IMR-90 (cell line): ENCODE measurements around the gene AGBL1. TPM values are rescaled to one million over a fixed set of nuclear protein-coding genes. Genes with fewer than 3 reads are reported as not detected.

Experiments used
- ATAC-seq: fragments of 200-7000 bp; cut with Tn5 transposase; 2 replicates; pipeline ENCODE4 v1.9.1; 2020; ENCODE audit warnings: low read depth, mild to moderate bottlenecking, moderate library complexity
- BruUV-seq: library from RNA; stranded (reverse); fragments of 400-500 nt; replicated peaks from 2 replicates; lab custom pipeline; 2021; lab: Mats Ljungman, UMichigan
- CTCF ChIA-PET: fragments of 300-600 bp; formaldehyde crosslinking; extraction: SDS; loops from one replicate; lab custom pipeline; 2021; ENCODE audit warnings: antibody characterized with exemption; lab: Yijun Ruan, JAX
- POLR2A ChIA-PET: fragments of 300-600 bp; sonication (Branson Sonifier 250); formaldehyde crosslinking; loops from one replicate; lab custom pipeline; 2022; ENCODE audit warnings: antibody characterized with exemption; ENCODE audit not compliant: unreplicated experiment; lab: Charles Lee
- DNase-seq: peaks from one replicate; pipeline ENCODE4 v3.0.0; 2013
- H2AFZ ChIP-seq: replicated peaks from 2 replicates; pipeline ENCODE3; 2013; ENCODE audit warnings: low read length, mild to moderate bottlenecking; ENCODE audit not compliant: poor library complexity
- H2AK5ac ChIP-seq: 2 replicates; pipeline ENCODE4 v1.6.1; 2013; ENCODE audit warnings: low read depth, low read length, inconsistent platforms
- H2AK9ac ChIP-seq: replicated peaks from 2 replicates; pipeline ENCODE3; 2013; ENCODE audit warnings: mild to moderate bottlenecking, low read depth, low read length, moderate library complexity; ENCODE audit not compliant: poor library complexity
- H2BK120ac ChIP-seq: 2 replicates; pipeline ENCODE4 v1.6.1; 2013; ENCODE audit warnings: low read depth, low read length, inconsistent platforms
- H2BK15ac ChIP-seq: 3 replicates; pipeline ENCODE4 v1.6.1; 2013; ENCODE audit warnings: low read depth, low read length, inconsistent platforms
- H2BK20ac ChIP-seq: 2 replicates; pipeline ENCODE4 v1.6.1; 2013; ENCODE audit warnings: low read depth, mild to moderate bottlenecking, inconsistent platforms, low read length, moderate library complexity
- H2BK5ac ChIP-seq: 2 replicates; pipeline ENCODE4 v1.6.1; 2013; ENCODE audit warnings: mild to moderate bottlenecking, low read depth, low read length, inconsistent platforms; ENCODE audit not compliant: poor library complexity, severe bottlenecking
- H3K14ac ChIP-seq: replicated peaks from 2 replicates; pipeline ENCODE4 v1.6.1; 2013; ENCODE audit warnings: low read depth, low read length, inconsistent platforms
- H3K18ac ChIP-seq: 2 replicates; pipeline ENCODE4 v1.6.1; 2013; ENCODE audit warnings: low read depth, low read length, control low read depth
- H3K23ac ChIP-seq: 2 replicates; pipeline ENCODE4 v1.6.1; 2013; ENCODE audit warnings: low read depth, low read length, inconsistent platforms
- H3K27ac ChIP-seq: 2 replicates; pipeline ENCODE4 v1.5.1; 2013; ENCODE audit warnings: mild to moderate bottlenecking, control low read depth, low read length; ENCODE audit not compliant: insufficient read depth
- H3K27me3 ChIP-seq: 2 replicates; pipeline ENCODE4 v1.6.1; 2013; ENCODE audit warnings: low read length; ENCODE audit not compliant: control insufficient read depth, insufficient read depth
- H3K36me3 ChIP-seq: 2 replicates; pipeline ENCODE4 v1.6.1; 2013; ENCODE audit warnings: low read length, mixed read lengths; ENCODE audit not compliant: control insufficient read depth, insufficient read depth
- H3K4ac ChIP-seq: 2 replicates; pipeline ENCODE4 v1.6.1; 2013; ENCODE audit warnings: low read depth, low read length, inconsistent platforms
- H3K4me1 ChIP-seq: 2 replicates; pipeline ENCODE4 v1.6.1; 2013; ENCODE audit warnings: low read length, mixed read lengths; ENCODE audit not compliant: control insufficient read depth, insufficient read depth
- H3K4me2 ChIP-seq: 2 replicates; pipeline ENCODE4 v1.6.1; 2013; ENCODE audit warnings: low read depth, mild to moderate bottlenecking, control low read depth, low read length, moderate library complexity
- H3K4me3 ChIP-seq: 2 replicates; pipeline ENCODE4 v1.5.1; 2013; ENCODE audit warnings: low read depth, mild to moderate bottlenecking, control low read depth, low read length, moderate library complexity; ENCODE audit not compliant: insufficient read depth
- H3K56ac ChIP-seq: 2 replicates; pipeline ENCODE4 v1.6.1; 2013; ENCODE audit warnings: low read length, inconsistent platforms; ENCODE audit not compliant: insufficient read depth; ENCODE audit errors: extremely low read depth
- H3K79me1 ChIP-seq, 2 experiments: 2 replicates each; pipeline ENCODE4 v1.6.1; 2013; ENCODE audit warnings: low read length in 2 of 2, inconsistent platforms in 1 of 2, low read depth in 1 of 2
- H3K9ac ChIP-seq: 2 replicates; pipeline ENCODE4 v1.6.1; 2013; ENCODE audit warnings: low read depth, low read length, control low read depth
- H3K9me1 ChIP-seq: 2 replicates; pipeline ENCODE4 v1.6.1; 2013; ENCODE audit warnings: low read length, inconsistent platforms; ENCODE audit not compliant: insufficient read depth
- H3K9me3 ChIP-seq: 2 replicates; pipeline ENCODE4 v1.6.1; 2013; ENCODE audit warnings: low read length; ENCODE audit not compliant: control insufficient read depth, insufficient read depth
- H4K20me1 ChIP-seq: 2 replicates; pipeline ENCODE4 v1.6.1; 2013; ENCODE audit warnings: low read length, inconsistent platforms; ENCODE audit not compliant: insufficient read depth
- H4K5ac ChIP-seq: 2 replicates; pipeline ENCODE4 v1.6.1; 2013; ENCODE audit warnings: mild to moderate bottlenecking, low read depth, low read length, control low read depth
- H4K8ac ChIP-seq, 2 experiments: 2 replicates each; pipeline ENCODE4 v1.6.1; 2013; ENCODE audit warnings: low read depth in 2 of 2, low read length in 2 of 2, control low read depth in 1 of 2, inconsistent platforms in 1 of 2
- H4K91ac ChIP-seq: 2 replicates; pipeline ENCODE4 v1.6.1; 2013; ENCODE audit warnings: low read depth, low read length, inconsistent platforms; ENCODE audit not compliant: insufficient read depth
- BHLHE40 ChIP-seq: fragments of 150-350 bp; IDR thresholded peaks from 2 replicates; pipeline ENCODE4 v1.6.1; 2016; ENCODE audit warnings: mild to moderate bottlenecking, low read depth, low read length
- CEBPB ChIP-seq: IDR thresholded peaks from 2 replicates; pipeline ENCODE4 v1.6.1; 2012; ENCODE audit warnings: low read depth, low read length, improper control_type of control experiment
- CHD1 ChIP-seq: IDR thresholded peaks from 2 replicates; pipeline ENCODE4 v1.6.1; 2012; ENCODE audit warnings: low read depth, low read length, improper control_type of control experiment
- FOS ChIP-seq: fragments of 150-350 bp; IDR thresholded peaks from 2 replicates; pipeline ENCODE4 v1.6.1; 2016; ENCODE audit warnings: low read depth, low read length
- MAFK ChIP-seq: IDR thresholded peaks from 2 replicates; pipeline ENCODE4 v1.6.1; 2012; ENCODE audit warnings: low read depth, low read length, improper control_type of control experiment
- MAZ ChIP-seq: IDR thresholded peaks from 2 replicates; pipeline ENCODE4 v1.6.1; 2012; ENCODE audit warnings: low read depth, mild to moderate bottlenecking, low read length, improper control_type of control experiment, moderate library complexity, borderline replicate concordance
- MXI1 ChIP-seq: IDR thresholded peaks from 2 replicates; pipeline ENCODE4 v1.6.1; 2012; ENCODE audit warnings: low read depth, mild to moderate bottlenecking, low read length, moderate library complexity, borderline replicate concordance
- NFE2L2 ChIP-seq: fragments of 150-350 bp; IDR thresholded peaks from 2 replicates; pipeline ENCODE4 v1.6.1; 2016; ENCODE audit warnings: low read depth, mild to moderate bottlenecking, low read length
- POLR2A ChIP-seq: IDR thresholded peaks from 2 replicates; pipeline ENCODE4 v1.6.1; 2012; ENCODE audit warnings: mild to moderate bottlenecking, low read depth, low read length
- RAD21 ChIP-seq: IDR thresholded peaks from 2 replicates; pipeline ENCODE4 v1.6.1; 2012; ENCODE audit warnings: low read length, improper control_type of control experiment
- RCOR1 ChIP-seq: IDR thresholded peaks from 2 replicates; pipeline ENCODE4 v1.6.1; 2012; ENCODE audit warnings: mild to moderate bottlenecking, low read length, improper control_type of control experiment; ENCODE audit not compliant: insufficient replicate concordance
- RFX5 ChIP-seq: IDR thresholded peaks from 2 replicates; pipeline ENCODE4 v1.8.0; 2012; ENCODE audit warnings: low read depth, mild to moderate bottlenecking, low read length, moderate library complexity
- SMC3 ChIP-seq: fragments of 150-350 bp; IDR thresholded peaks from 2 replicates; pipeline ENCODE4 v1.6.1; 2016; ENCODE audit warnings: low read depth, mild to moderate bottlenecking, antibody characterized with exemption, low read length, moderate library complexity
- USF2 ChIP-seq: fragments of 150-350 bp; IDR thresholded peaks from 2 replicates; pipeline ENCODE4 v1.6.1; 2017; ENCODE audit warnings: mild to moderate bottlenecking, antibody characterized with exemption, low read length, low read depth
- WGBS, 2 experiments: methylation state at CpG; one replicate each; pipeline versions ENCODE4 v1.1.5 to v1.1.7; 2013; ENCODE audit warnings: missing lambda C conversion rate in 2 of 2; ENCODE audit not compliant: insufficient read length in 1 of 2; ENCODE audit errors: extremely low coverage in 2 of 2; 5-methylcytosine and 5-hydroxymethylcytosine counted together
- dilution Hi-C: fragments of 300-500 bp; cut with HindIII; formaldehyde crosslinking; loops from one replicate; pipeline ENCODE4 v1.14.3; 2018; ENCODE audit warnings: low sequenced_read_pairs; ENCODE audit not compliant: unreplicated experiment
- in situ Hi-C: fragments of 300-500 bp; cut with MboI; formaldehyde crosslinking; loops from 3 replicates; pipeline ENCODE4 v1.14.3; 2019; ENCODE audit warnings: low sequenced_read_pairs, inconsistent platforms, mixed read lengths
- intact Hi-C: fragments of 100-400 bp; cut with micrococcal nuclease; formaldehyde crosslinking; loops from 2 replicates; pipeline ENCODE4 v1.10.0; 2022
- polyA plus RNA-seq, 3 experiments: library from polyadenylated mRNA; depleted of rRNA; stranded (reverse); fragments of >200 nt; gene quantifications; 2 replicates each; pipeline ENCODE4 v1.2.3, GENCODE V29; 2012; ENCODE audit warnings: low replicate concordance in 1 of 3
- total RNA-seq: library from RNA; depleted of rRNA; stranded (reverse); fragments of >200 nt; gene quantifications from 2 replicates; pipeline ENCODE4 v1.2.3, GENCODE V29; 2012
- TF ChIP-seq, protein P1 (sequence below): fragments of 150-350 bp; IDR thresholded peaks from 2 replicates; pipeline ENCODE4 v1.6.1; 2016; ENCODE audit warnings: low read depth, mild to moderate bottlenecking, low read length, moderate library complexity, borderline replicate concordance
- TF ChIP-seq, protein P2 (sequence below): conservative IDR thresholded peaks from 2 replicates; pipeline ENCODE4 v1.5.1; 2012; ENCODE audit warnings: mild to moderate bottlenecking, low read depth, low read length, improper control_type of control experiment

The AGBL1 gene
- total and polyA plus RNA-seq, 2 of the 4 experiments (the other 2 are of a cell fraction) = not detected

DNA sequence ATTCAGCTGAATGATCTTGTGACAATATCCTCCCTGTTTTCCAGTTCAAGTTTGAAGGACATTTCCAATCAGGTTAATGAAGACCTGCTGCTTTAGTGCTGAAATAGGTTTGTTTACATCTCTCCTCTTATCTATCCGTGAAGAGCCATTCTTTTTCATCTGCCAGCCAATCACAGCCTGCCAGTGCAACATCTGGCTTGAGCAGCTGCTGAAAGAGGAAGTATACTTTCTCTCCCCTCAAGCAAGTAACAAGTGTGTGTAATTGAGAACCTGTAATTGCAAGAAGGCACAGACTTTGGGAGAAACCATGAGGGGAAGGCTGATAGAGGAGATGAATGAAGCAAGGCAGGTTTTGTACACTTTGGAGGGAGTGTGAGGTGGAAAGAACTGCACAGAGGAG, 404.3 kb downstream of the AGBL1 start:
- H2AK5ac ChIP-seq = no peak overlapping the region
- H4K91ac ChIP-seq = no peak overlapping the region
- DNase-seq (no peak), ATAC-seq (no peak)
- CTCF ChIA-PET = no interaction called here
- H3K4me1 ChIP-seq = no peaks in the 10 kb centered on the region
- no peak overlapping the region for H2AFZ ChIP-seq
- H3K27me3 ChIP-seq = no peaks in the 10 kb centered on the region
- intact Hi-C loops (no loop called here), in situ Hi-C loops (no loop called here), dilution Hi-C loops (no loop called here)
- no peak overlapping the region for H3K27ac ChIP-seq
- no peak overlapping the region for H3K9ac ChIP-seq
- whole genome bisulfite sequencing, 2 experiments = no CpG with 5 or more reads among the region's 1 CpG
- no peak overlapping the region for H3K23ac ChIP-seq
- no peaks in the 10 kb centered on the region for H3K79me1 ChIP-seq
- no peak overlapping the region for H3K56ac ChIP-seq
- H4K20me1 ChIP-seq = no peaks in the 10 kb centered on the region
- no peak overlapping the region for H3K18ac ChIP-seq
- no peak overlapping the region for H2BK15ac ChIP-seq
- POLR2A ChIA-PET = no interaction called here
- TF ChIP-seq BHLHE40 (no peak), RFX5 (no peak), SMC3 (no peak), MXI1 (no peak), CEBPB (no peak), MAFK (no peak), RCOR1 (no peak), RAD21 (no peak), POLR2A (no peak), NFE2L2 (no peak), USF2 (no peak), MAZ (no peak), CHD1 (no peak), FOS (no peak)
- TF ChIP-seq, protein P1, sequence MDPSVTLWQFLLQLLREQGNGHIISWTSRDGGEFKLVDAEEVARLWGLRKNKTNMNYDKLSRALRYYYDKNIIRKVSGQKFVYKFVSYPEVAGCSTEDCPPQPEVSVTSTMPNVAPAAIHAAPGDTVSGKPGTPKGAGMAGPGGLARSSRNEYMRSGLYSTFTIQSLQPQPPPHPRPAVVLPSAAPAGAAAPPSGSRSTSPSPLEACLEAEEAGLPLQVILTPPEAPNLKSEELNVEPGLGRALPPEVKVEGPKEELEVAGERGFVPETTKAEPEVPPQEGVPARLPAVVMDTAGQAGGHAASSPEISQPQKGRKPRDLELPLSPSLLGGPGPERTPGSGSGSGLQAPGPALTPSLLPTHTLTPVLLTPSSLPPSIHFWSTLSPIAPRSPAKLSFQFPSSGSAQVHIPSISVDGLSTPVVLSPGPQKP = no peak
- TF ChIP-seq, protein P2, sequence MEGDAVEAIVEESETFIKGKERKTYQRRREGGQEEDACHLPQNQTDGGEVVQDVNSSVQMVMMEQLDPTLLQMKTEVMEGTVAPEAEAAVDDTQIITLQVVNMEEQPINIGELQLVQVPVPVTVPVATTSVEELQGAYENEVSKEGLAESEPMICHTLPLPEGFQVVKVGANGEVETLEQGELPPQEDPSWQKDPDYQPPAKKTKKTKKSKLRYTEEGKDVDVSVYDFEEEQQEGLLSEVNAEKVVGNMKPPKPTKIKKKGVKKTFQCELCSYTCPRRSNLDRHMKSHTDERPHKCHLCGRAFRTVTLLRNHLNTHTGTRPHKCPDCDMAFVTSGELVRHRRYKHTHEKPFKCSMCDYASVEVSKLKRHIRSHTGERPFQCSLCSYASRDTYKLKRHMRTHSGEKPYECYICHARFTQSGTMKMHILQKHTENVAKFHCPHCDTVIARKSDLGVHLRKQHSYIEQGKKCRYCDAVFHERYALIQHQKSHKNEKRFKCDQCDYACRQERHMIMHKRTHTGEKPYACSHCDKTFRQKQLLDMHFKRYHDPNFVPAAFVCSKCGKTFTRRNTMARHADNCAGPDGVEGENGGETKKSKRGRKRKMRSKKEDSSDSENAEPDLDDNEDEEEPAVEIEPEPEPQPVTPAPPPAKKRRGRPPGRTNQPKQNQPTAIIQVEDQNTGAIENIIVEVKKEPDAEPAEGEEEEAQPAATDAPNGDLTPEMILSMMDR = no peak
- no peak overlapping the region for H4K8ac ChIP-seq
- H3K4me3 ChIP-seq = no peak overlapping the region
- no peak overlapping the region for H4K5ac ChIP-seq
- no peak overlapping the region for H2BK120ac ChIP-seq
- no peak overlapping the region for H2AK9ac ChIP-seq
- H3K14ac ChIP-seq = no peak overlapping the region
- peaks cover 20% of the 10 kb centered on the region for H3K9me3 ChIP-seq
- no peak overlapping the region for H3K4me2 ChIP-seq
- no peaks in the 10 kb centered on the region for H3K36me3 ChIP-seq
- BruUV-seq = no TSS peak
- H2BK20ac ChIP-seq = no peak overlapping the region
- H3K9me1 ChIP-seq = no peaks in the 10 kb centered on the region
- H2BK5ac ChIP-seq = no peak overlapping the region
- no peak overlapping the region for H3K4ac ChIP-seq
